ENCODE data around the gene DDX4. TPM values are rescaled to one million over a fixed set of nuclear protein-coding genes. Genes with fewer than 3 reads are reported as not detected.
"Not testable (repeated sequence)": the region's sequence is repeated elsewhere in the genome, so short reads cannot be mapped to it uniquely, and the experiment has no call there.

Gene DDX4
- total RNA-seq, 1 donor from 2014 or later: not detected

GRCh38 chr5:55771175-55771655, 33.4 kb downstream of the DDX4 start:
- DNase-seq (ENCODE audit: low spot score in 2 of 2, unreplicated experiment in 2 of 2): no peak
- H3K9me3 Mint-ChIP-seq: peaks cover 4% of the 10 kb centered on the region
- TF ChIP-seq CTCF (IDR thresholded peaks at IDR 0.05; ENCODE audit: unreplicated experiment): no peak
- no peak overlapping the region for H3K27ac Mint-ChIP-seq
- no peaks in the 10 kb centered on the region for H3K36me3 Mint-ChIP-seq
- no peak overlapping the region for H3K4me3 Mint-ChIP-seq
- no peaks in the 10 kb centered on the region for H3K27me3 Mint-ChIP-seq (ENCODE audit: low read depth)
- no peaks in the 10 kb centered on the region for H3K4me1 Mint-ChIP-seq

- no peaks in the 10 kb centered on the region for H3K27me3 Mint-ChIP-seq (ENCODE audit: low read depth)
- no peak overlapping the region for H3K4me3 Mint-ChIP-seq
- H3K9me3 Mint-ChIP-seq: peaks cover 4% of the 10 kb centered on the region
- H3K36me3 Mint-ChIP-seq: no peaks in the 10 kb centered on the region
- no peaks in the 10 kb centered on the region for H3K4me1 Mint-ChIP-seq
- no peak for DNase-seq (ENCODE audit: low spot score in 2 of 2, unreplicated experiment in 2 of 2)
- no peak overlapping the region for H3K27ac Mint-ChIP-seq
- no peak for TF ChIP-seq CTCF (IDR thresholded peaks at IDR 0.05; ENCODE audit: unreplicated experiment)
Observed at GRCh38 chr5:55773057-55773456, 35.2 kb downstream of the DDX4 start.

- no peak for DNase-seq (ENCODE audit: low spot score in 2 of 2, unreplicated experiment in 2 of 2)
- TF ChIP-seq CTCF (IDR thresholded peaks at IDR 0.05; ENCODE audit: unreplicated experiment): no peak
- Mint-ChIP-seq H3K9me3 (no peaks in the 10 kb centered on the region), H3K4me1 (peaks cover 3% of the 10 kb centered on the region), H3K36me3 (no peaks in the 10 kb centered on the region), H3K27me3 (ENCODE audit: low read depth) (no peaks in the 10 kb centered on the region), H3K4me3 (no peak overlapping the region), H3K27ac (no peak overlapping the region)
Observed at GRCh38 chr5:55777332-55777731, 39.5 kb downstream of the DDX4 start.

GRCh38 chr5:55800924-55801323, 63.1 kb downstream of the DDX4 start:
- DNase-seq (ENCODE audit: low spot score in 2 of 2, unreplicated experiment in 2 of 2): no peak
- H3K27ac Mint-ChIP-seq: no peak overlapping the region

GRCh38 chr5:55808814-55809213, 71.0 kb downstream of the DDX4 start:
- not testable (repeated sequence) for H3K4me3 Mint-ChIP-seq, H3K4me1 Mint-ChIP-seq

More at GRCh38 chr5:55800924-55801323, 63.1 kb downstream of the DDX4 start:
- peaks cover under 1% of the 10 kb centered on the region for H3K9me3 Mint-ChIP-seq
- TF ChIP-seq CTCF (IDR thresholded peaks at IDR 0.05; ENCODE audit: unreplicated experiment): no peak
- H3K4me3 Mint-ChIP-seq: no peak overlapping the region
- H3K27me3 Mint-ChIP-seq (ENCODE audit: low read depth): peaks cover 2% of the 10 kb centered on the region
- peaks cover 2% of the 10 kb centered on the region for H3K4me1 Mint-ChIP-seq
- H3K36me3 Mint-ChIP-seq: no peaks in the 10 kb centered on the region

GRCh38 chr5:55815939-55816338, 78.1 kb downstream of the DDX4 start:
- H3K4me1 Mint-ChIP-seq: peaks cover 18% of the 10 kb centered on the region
- not testable (repeated sequence) for DNase-seq (ENCODE audit: low spot score in 2 of 2, unreplicated experiment in 2 of 2); H3K9me3 Mint-ChIP-seq; H3K27ac Mint-ChIP-seq; H3K4me3 Mint-ChIP-seq; H3K36me3 Mint-ChIP-seq; H3K27me3 Mint-ChIP-seq (ENCODE audit: low read depth)

More at GRCh38 chr5:55808814-55809213, 71.0 kb downstream of the DDX4 start:
- H3K27me3 Mint-ChIP-seq (ENCODE audit: low read depth); H3K27ac Mint-ChIP-seq; DNase-seq (ENCODE audit: low spot score in 2 of 2, unreplicated experiment in 2 of 2); H3K36me3 Mint-ChIP-seq: not testable (repeated sequence)
- H3K9me3 Mint-ChIP-seq: peaks cover 24% of the 10 kb centered on the region

GRCh38 chr5:55816342-55816741, 78.5 kb downstream of the DDX4 start:
- TF ChIP-seq CTCF (IDR thresholded peaks at IDR 0.05; ENCODE audit: unreplicated experiment): no peak
- Mint-ChIP-seq H3K4me3 (no peak overlapping the region), H3K4me1 (peaks cover 19% of the 10 kb centered on the region), H3K27ac (no peak overlapping the region), H3K36me3 (no peaks in the 10 kb centered on the region), H3K9me3 (no peaks in the 10 kb centered on the region), H3K27me3 (ENCODE audit: low read depth) (no peaks in the 10 kb centered on the region)
- DNase-seq (ENCODE audit: low spot score in 2 of 2, unreplicated experiment in 2 of 2): no peak
